HEK293 (cell line): ENCODE measurements around the gene GPR45.

Experiments
- CTCF ChIA-PET: fragments of 350-600 bp; formaldehyde crosslinking; extraction: SDS; loops from one replicate; lab custom pipeline; 2021; ENCODE audit warnings: antibody characterized with exemption; lab: Yijun Ruan, JAX
- POLR2A ChIA-PET: fragments of 300-600 bp; formaldehyde crosslinking; extraction: SDS; loops from one replicate; lab custom pipeline; 2020; ENCODE audit warnings: antibody characterized with exemption, inconsistent platforms; lab: Yijun Ruan, JAX
- H3K27ac ChIP-seq: fragments of 200-500 bp; sonication (Bioruptor generic); 2 replicates; pipeline ENCODE4 v1.5.1; 2014; ENCODE audit warnings: low read depth, low read length, control low read depth, inconsistent platforms; ENCODE audit errors: extremely low read depth
- H3K36me3 ChIP-seq, 2 experiments: fragments of 200-500 bp in 1 of 2; sonication (Bioruptor generic) in 1 of 2; 1 replicate in 1 of 2; 2 replicates in 1 of 2; pipeline ENCODE4 v1.5.1; 2014 to 2017; ENCODE audit warnings: inconsistent platforms in 2 of 2, low read length in 2 of 2; ENCODE audit not compliant: control insufficient read depth in 2 of 2, insufficient read depth in 1 of 2
- H3K4me1 ChIP-seq: fragments of 200-500 bp; sonication (Bioruptor generic); 2 replicates; pipeline ENCODE4 v1.5.1; 2014; ENCODE audit warnings: mild to moderate bottlenecking, low read length, inconsistent platforms; ENCODE audit not compliant: control insufficient read depth, insufficient read depth
- H3K4me3 ChIP-seq: 2 replicates; pipeline ENCODE4 v1.5.1; 2011; ENCODE audit warnings: low read depth, mild to moderate bottlenecking, control low read depth, low read length, moderate library complexity
- H3K9me3 ChIP-seq: fragments of 200-500 bp; sonication (Bioruptor generic); 2 replicates; pipeline ENCODE4 v1.5.1; 2014; ENCODE audit warnings: low read depth, low read length, inconsistent platforms; ENCODE audit not compliant: control insufficient read depth, insufficient read depth
- GFI1B ChIP-seq: fragments of 450-650 bp; formaldehyde crosslinking; IDR thresholded peaks from 2 replicates; pipeline ENCODE4 v1.5.1; 2016; ENCODE audit warnings: missing biosample characterization, missing genetic modification characterization
- HOXA7 ChIP-seq: sonication (generic); formaldehyde crosslinking; IDR thresholded peaks from 2 replicates; pipeline ENCODE4 v1.8.1; 2022; ENCODE audit warnings: missing genetic modification reagents, borderline replicate concordance
- HOXD13 ChIP-seq: sonication (generic); formaldehyde crosslinking; IDR thresholded peaks from 2 replicates; pipeline ENCODE4 v1.8.0; 2022; ENCODE audit warnings: missing genetic modification reagents, borderline replicate concordance
- IKZF3 ChIP-seq: fragments of 450-650 bp; IDR thresholded peaks from 2 replicates; pipeline ENCODE4 v1.5.0; 2018; ENCODE audit warnings: missing biosample characterization, mild to moderate bottlenecking, missing genetic modification characterization, moderate library complexity
- KLF10 ChIP-seq: fragments of 450-650 bp; IDR thresholded peaks from 2 replicates; pipeline ENCODE4 v1.5.1; 2018; ENCODE audit warnings: missing biosample characterization, mild to moderate bottlenecking, missing genetic modification characterization
- KLF16 ChIP-seq: fragments of 450-650 bp; formaldehyde crosslinking; IDR thresholded peaks from 2 replicates; pipeline ENCODE4 v1.5.1; 2017; ENCODE audit warnings: missing biosample characterization, missing genetic modification characterization
- PRDM1 ChIP-seq: fragments of 450-650 bp; formaldehyde crosslinking; IDR thresholded peaks from 2 replicates; pipeline ENCODE4; 2016; ENCODE audit warnings: missing biosample characterization, missing genetic modification characterization
- PRDM4 ChIP-seq: fragments of 450-650 bp; formaldehyde crosslinking; IDR thresholded peaks from 2 replicates; pipeline ENCODE4 v1.5.1; 2017; ENCODE audit warnings: missing biosample characterization, missing genetic modification characterization
- PRDM6 ChIP-seq: fragments of 450-650 bp; formaldehyde crosslinking; IDR thresholded peaks from 2 replicates; pipeline ENCODE4 v1.5.1; 2017; ENCODE audit warnings: missing biosample characterization, missing genetic modification characterization
- RBAK ChIP-seq: fragments of 450-650 bp; formaldehyde crosslinking; IDR thresholded peaks from 2 replicates; pipeline ENCODE4 v1.5.1; 2016; ENCODE audit warnings: missing biosample characterization, missing genetic modification characterization
- REPIN1 ChIP-seq: fragments of 450-650 bp; formaldehyde crosslinking; IDR thresholded peaks from 2 replicates; pipeline ENCODE4 v1.5.1; 2017; ENCODE audit warnings: missing biosample characterization, missing genetic modification characterization, low read depth
- SETDB1 ChIP-seq: IDR thresholded peaks from one replicate; pipeline ENCODE4 v1.6.1; 2017; ENCODE audit warnings: mild to moderate bottlenecking, low read length, moderate library complexity, mixed read lengths; ENCODE audit not compliant: insufficient read length
- ZBTB48 ChIP-seq: fragments of 450-650 bp; formaldehyde crosslinking; IDR thresholded peaks from 2 replicates; pipeline ENCODE4 v1.5.1; 2016; ENCODE audit warnings: missing biosample characterization, missing genetic modification characterization
- ZBTB7A ChIP-seq: fragments of 450-650 bp; formaldehyde crosslinking; IDR thresholded peaks from 2 replicates; pipeline ENCODE4 v1.5.1; 2016; ENCODE audit warnings: low read depth, missing biosample characterization, missing genetic modification characterization
- ZFP37 ChIP-seq: fragments of 450-650 bp; formaldehyde crosslinking; IDR thresholded peaks from 2 replicates; pipeline ENCODE4 v1.5.1; 2016; ENCODE audit warnings: missing biosample characterization, missing genetic modification characterization
- ZFP41 ChIP-seq: fragments of 450-650 bp; formaldehyde crosslinking; IDR thresholded peaks from 2 replicates; pipeline ENCODE4 v1.5.1; 2016; ENCODE audit warnings: missing biosample characterization, missing genetic modification characterization, borderline replicate concordance
- ZNF140 ChIP-seq: fragments of 450-650 bp; formaldehyde crosslinking; IDR thresholded peaks from 2 replicates; pipeline ENCODE4 v1.5.1; 2016; ENCODE audit warnings: missing biosample characterization, missing genetic modification characterization
- ZNF146 ChIP-seq: fragments of 450-650 bp; formaldehyde crosslinking; IDR thresholded peaks from 2 replicates; pipeline ENCODE4 v1.5.1; 2016; ENCODE audit warnings: missing biosample characterization, missing genetic modification characterization
- ZNF155 ChIP-seq: fragments of 450-650 bp; formaldehyde crosslinking; IDR thresholded peaks from 2 replicates; pipeline ENCODE4 v1.5.1; 2016; ENCODE audit warnings: missing biosample characterization, missing genetic modification characterization
- ZNF26 ChIP-seq: fragments of 450-650 bp; formaldehyde crosslinking; IDR thresholded peaks from 2 replicates; pipeline ENCODE4 v1.5.1; 2016; ENCODE audit warnings: missing biosample characterization, missing genetic modification characterization
- ZNF311 ChIP-seq: fragments of 450-650 bp; formaldehyde crosslinking; IDR thresholded peaks from 2 replicates; pipeline ENCODE4 v1.5.1; 2017; ENCODE audit warnings: missing biosample characterization, missing genetic modification characterization, borderline replicate concordance
- ZNF394 ChIP-seq: fragments of 450-650 bp; formaldehyde crosslinking; IDR thresholded peaks from 2 replicates; pipeline ENCODE4 v1.5.1; 2016; ENCODE audit warnings: missing biosample characterization, missing genetic modification characterization, mild to moderate bottlenecking, moderate library complexity, borderline replicate concordance
- ZNF449 ChIP-seq: fragments of 450-650 bp; formaldehyde crosslinking; IDR thresholded peaks from 2 replicates; pipeline ENCODE4 v1.5.1; 2017; ENCODE audit warnings: missing biosample characterization, mild to moderate bottlenecking, missing genetic modification characterization, moderate library complexity
- ZNF544 ChIP-seq: fragments of 450-650 bp; formaldehyde crosslinking; IDR thresholded peaks from 2 replicates; pipeline ENCODE4 v1.5.0; 2017; ENCODE audit warnings: missing biosample characterization, missing genetic modification characterization
- ZNF560 ChIP-seq: fragments of 450-650 bp; formaldehyde crosslinking; IDR thresholded peaks from 2 replicates; pipeline ENCODE4 v1.5.1; 2017; ENCODE audit warnings: missing biosample characterization, missing genetic modification characterization, borderline replicate concordance
- ZNF623 ChIP-seq: fragments of 450-650 bp; formaldehyde crosslinking; IDR thresholded peaks from 2 replicates; pipeline ENCODE4 v1.5.1; 2016; ENCODE audit warnings: missing biosample characterization, missing genetic modification characterization
- ZNF626 ChIP-seq: fragments of 450-650 bp; sonication (Bioruptor Pico); formaldehyde crosslinking; IDR thresholded peaks from 2 replicates; pipeline ENCODE4 v1.5.1; 2018; ENCODE audit warnings: missing biosample characterization, missing genetic modification characterization, inconsistent platforms
- ZNF645 ChIP-seq: fragments of 450-650 bp; formaldehyde crosslinking; IDR thresholded peaks from 2 replicates; pipeline ENCODE4; 2016; ENCODE audit warnings: missing biosample characterization, missing genetic modification characterization
- ZNF664 ChIP-seq: fragments of 450-650 bp; formaldehyde crosslinking; IDR thresholded peaks from 2 replicates; pipeline ENCODE4 v1.5.1; 2016; ENCODE audit warnings: missing biosample characterization, missing genetic modification characterization
- ZNF76 ChIP-seq: fragments of 450-650 bp; formaldehyde crosslinking; IDR thresholded peaks from 2 replicates; pipeline ENCODE4; 2016; ENCODE audit warnings: low read depth, missing biosample characterization, missing genetic modification characterization, borderline replicate concordance

The GPR45 gene

GRCh38 chr2:105239924-105240323, 1.6 kb upstream of the GPR45 start:
- POLR2A ChIA-PET: no interaction called here

GRCh38 chr2:105242286-105242993, 897 bp downstream of the GPR45 start:
- ChIA-PET CTCF (interaction anchor here (1.1 to 15.0 kb wide), 2 partner anchors 128 to 139 kb away, joined by 3 to 343 read pairs; no protein-coding TSS in a partner anchor), POLR2A (no interaction called here)
- Histone ChIP-seq H3K27ac (no peak overlapping the region), H3K4me3 (no peak overlapping the region), H3K9me3 (no peaks in the 10 kb centered on the region), H3K4me1 (no peaks in the 10 kb centered on the region), H3K36me3 (no peaks in the 10 kb centered on the region)
- no peak for TF ChIP-seq ZFP37
- no peak for TF ChIP-seq PRDM1 (tag by site-specific recombination)
- no peak for TF ChIP-seq ZNF623 (tag by site-specific recombination)
- no peak for TF ChIP-seq PRDM4
- TF ChIP-seq ZNF449 (tag by site-specific recombination): no peak
- TF ChIP-seq ZNF626 (tag by site-specific recombination): no peak
- TF ChIP-seq ZBTB7A (tag by site-specific recombination): no peak
- TF ChIP-seq ZNF140 (tag by site-specific recombination): no peak
- TF ChIP-seq ZNF76 (tag by site-specific recombination): no peak
- TF ChIP-seq HOXD13: no peak
- no peak for TF ChIP-seq ZNF394 (tag by site-specific recombination)

More at GRCh38 chr2:105239924-105240323, 1.6 kb upstream of the GPR45 start:
- H3K4me3 ChIP-seq: no peak overlapping the region
- TF ChIP-seq ZBTB48 (tag by site-specific recombination) (no peak), ZNF645 (no peak), KLF16 (tag by site-specific recombination) (no peak), ZNF664 (tag by site-specific recombination) (no peak), ZFP41 (no peak), ZNF544 (tag by site-specific recombination) (no peak), PRDM6 (no peak), SETDB1 (no peak), IKZF3 (tag by site-specific recombination) (no peak), GFI1B (tag by site-specific recombination) (no peak), REPIN1 (tag by site-specific recombination) (no peak), ZNF560 (tag by site-specific recombination) (no peak), ZBTB7A (tag by site-specific recombination) (no peak), ZNF146 (tag by site-specific recombination) (no peak), ZNF26 (tag by site-specific recombination) (no peak), RBAK (tag by site-specific recombination) (no peak), ZNF155 (tag by site-specific recombination) (no peak), HOXA7 (CRISPR knock-in tag) (no peak), KLF10 (tag by site-specific recombination) (no peak), ZNF311 (tag by site-specific recombination) (no peak)
- H3K4me1 ChIP-seq: no peaks in the 10 kb centered on the region
- no peak overlapping the region for H3K27ac ChIP-seq
- no peaks in the 10 kb centered on the region for H3K9me3 ChIP-seq
- no peaks in the 10 kb centered on the region for H3K36me3 ChIP-seq
- CTCF ChIA-PET: interaction anchor here (0.6 to 15.0 kb wide), 14 partner anchors 10 to 390 kb away, joined by 3 to 343 read pairs (median 4); no protein-coding TSS in a partner anchor
